Stimulated activated CD8-positive, alpha-beta memory T cell treated with anti-CD3 and anti-CD28 coated beads, Interleukin-2, amount 100 ng/mL, for 1 hour (primary cell): ENCODE measurements around the gene PCDHGB6.
"Not testable (repeated sequence)": the region's sequence is repeated elsewhere in the genome, so short reads cannot be mapped to it uniquely, and the experiment has no call there.

Experiments
- DNase-seq, 2 donors: peaks; one replicate each; pipeline ENCODE4 v3.0.0-alpha.2; 2020; ENCODE audit warnings: low read depth in 2 of 2

Gene PCDHGB6

DNA sequence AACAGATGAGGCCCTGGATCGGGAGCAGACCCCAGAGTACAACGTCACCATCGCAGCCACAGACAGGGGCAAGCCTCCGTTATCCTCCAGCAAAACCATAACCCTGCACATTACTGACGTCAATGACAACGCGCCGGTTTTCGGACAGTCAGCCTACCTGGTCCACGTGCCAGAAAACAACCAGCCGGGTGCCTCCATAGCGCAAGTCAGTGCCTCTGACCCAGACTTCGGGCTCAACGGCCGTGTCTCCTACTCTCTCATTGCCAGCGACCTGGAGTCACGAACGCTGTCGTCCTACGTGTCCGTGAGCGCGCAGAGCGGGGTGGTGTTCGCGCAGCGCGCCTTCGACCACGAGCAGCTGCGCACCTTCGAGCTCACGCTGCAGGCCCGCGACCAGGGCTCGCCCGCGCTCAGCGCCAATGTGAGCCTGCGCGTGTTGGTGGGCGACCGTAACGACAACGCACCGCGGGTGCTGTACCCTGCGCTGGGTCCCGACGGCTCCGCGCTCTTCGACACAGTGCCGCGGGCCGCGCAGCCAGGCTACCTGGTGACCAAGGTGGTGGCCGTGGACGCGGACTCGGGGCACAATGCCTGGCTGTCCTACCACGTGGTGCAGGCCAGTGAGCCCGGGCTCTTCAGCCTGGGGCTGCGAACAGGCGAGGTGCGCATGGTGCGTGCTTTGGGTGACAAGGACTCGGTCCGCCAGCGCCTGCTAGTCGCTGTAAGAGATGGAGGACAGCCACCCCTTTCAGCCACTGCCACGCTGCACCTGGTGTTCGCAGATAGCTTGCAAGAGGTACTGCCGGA lies 11.5 kb downstream of the PCDHGB6 start:
- DNase-seq, result no peak

DNA sequence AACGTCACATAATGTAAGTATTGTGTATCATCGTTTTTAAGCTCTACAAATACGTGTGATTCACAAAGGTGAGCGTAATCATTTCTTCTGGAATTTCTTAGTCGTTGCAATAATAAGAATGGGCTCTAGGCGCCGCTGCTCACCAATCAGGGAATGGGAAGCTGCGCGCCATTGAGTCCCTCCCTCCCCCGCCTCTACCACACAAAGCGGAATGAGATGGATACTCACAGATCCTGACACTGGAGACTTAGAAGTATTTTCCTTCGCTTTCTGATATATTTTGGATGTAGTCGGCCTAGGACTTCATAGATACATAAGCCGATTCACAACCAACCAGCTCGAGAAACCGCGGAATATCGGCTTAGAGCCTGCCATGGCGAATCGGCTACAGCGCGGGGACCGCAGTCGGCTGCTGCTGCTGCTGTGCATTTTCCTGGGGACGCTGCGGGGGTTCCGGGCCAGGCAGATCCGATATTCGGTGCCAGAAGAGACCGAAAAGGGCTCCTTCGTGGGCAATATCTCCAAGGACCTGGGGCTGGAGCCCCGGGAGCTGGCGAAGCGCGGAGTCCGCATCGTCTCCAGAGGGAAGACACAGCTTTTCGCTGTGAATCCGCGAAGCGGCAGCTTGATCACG lies 13.2 kb downstream of the PCDHGB6 start, which contains the start of gene PCDHGA11:
Gene PCDHGA11 (plus strand): TSS at position 197 of the 634 bp plus-strand sequence. CDS start 177 bp downstream, at position 374.
- no peak for DNase-seq

DNA sequence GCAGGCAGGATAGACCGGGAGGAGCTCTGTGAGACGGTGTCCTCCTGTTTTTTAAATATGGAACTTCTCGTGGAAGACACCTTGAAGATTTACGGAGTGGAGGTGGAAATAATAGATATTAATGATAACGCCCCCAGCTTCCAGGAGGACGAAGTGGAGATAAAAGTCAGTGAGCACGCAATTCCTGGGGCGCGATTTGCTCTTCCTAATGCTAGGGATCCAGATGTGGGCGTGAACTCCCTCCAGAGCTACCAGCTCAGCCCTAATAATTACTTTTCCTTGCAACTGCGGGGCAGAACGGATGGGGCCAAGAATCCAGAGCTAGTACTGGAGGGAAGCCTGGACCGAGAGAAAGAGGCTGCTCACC lies 13.7 kb downstream of the PCDHGB6 start:
- DNase-seq, result no peak

DNA sequence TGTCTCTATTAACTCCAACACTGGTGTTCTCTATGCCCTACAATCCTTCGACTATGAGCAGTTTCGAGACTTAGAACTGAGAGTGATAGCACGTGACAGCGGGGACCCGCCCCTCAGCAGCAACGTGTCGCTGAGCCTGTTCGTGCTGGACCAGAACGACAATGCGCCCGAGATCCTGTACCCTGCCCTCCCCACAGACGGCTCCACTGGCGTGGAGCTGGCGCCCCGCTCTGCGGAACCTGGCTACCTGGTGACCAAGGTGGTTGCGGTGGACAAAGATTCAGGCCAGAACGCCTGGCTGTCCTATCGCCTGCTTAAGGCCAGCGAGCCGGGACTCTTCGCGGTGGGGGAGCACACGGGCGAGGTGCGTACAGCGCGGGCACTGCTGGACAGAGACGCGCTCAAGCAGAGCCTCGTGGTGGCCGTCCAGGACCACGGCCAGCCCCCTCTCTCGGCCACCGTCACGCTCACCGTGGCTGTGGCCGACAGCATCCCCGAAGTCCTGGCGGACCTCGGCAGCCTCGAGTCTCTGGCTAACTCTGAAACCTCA lies 15.0 kb downstream of the PCDHGB6 start:
- no peak for DNase-seq

DNA sequence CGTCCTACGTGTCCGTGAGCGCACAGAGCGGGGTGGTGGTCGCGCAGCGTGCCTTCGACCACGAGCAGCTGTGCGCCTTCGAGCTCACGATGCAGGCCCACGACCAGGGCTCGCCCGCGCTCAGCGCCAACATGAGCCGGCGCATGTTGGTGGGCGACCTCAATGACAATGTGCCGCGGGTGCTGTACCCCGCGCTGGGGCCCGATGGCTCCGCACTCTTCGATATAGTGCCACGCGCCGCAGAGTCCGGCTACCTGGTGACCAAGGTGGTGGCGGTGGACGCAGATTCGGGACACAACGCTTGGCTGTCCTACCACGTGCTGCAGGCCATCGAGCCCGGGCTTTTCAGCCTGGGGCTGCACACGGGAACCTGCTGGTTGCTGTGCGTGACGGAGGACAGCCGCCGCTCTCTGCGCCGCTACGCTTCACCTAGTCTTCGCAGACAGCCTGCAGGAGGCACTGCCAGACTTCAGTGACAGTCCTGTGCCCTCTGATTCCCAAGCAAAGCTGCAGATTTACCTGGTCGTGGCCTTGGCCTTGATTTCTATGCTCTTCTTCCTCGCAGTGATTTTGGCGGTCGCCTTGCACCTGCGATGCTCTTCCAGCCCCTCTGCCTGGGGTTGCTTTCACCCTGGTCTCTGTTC lies 20.1 kb downstream of the PCDHGB6 start:
- no peak for DNase-seq

DNA sequence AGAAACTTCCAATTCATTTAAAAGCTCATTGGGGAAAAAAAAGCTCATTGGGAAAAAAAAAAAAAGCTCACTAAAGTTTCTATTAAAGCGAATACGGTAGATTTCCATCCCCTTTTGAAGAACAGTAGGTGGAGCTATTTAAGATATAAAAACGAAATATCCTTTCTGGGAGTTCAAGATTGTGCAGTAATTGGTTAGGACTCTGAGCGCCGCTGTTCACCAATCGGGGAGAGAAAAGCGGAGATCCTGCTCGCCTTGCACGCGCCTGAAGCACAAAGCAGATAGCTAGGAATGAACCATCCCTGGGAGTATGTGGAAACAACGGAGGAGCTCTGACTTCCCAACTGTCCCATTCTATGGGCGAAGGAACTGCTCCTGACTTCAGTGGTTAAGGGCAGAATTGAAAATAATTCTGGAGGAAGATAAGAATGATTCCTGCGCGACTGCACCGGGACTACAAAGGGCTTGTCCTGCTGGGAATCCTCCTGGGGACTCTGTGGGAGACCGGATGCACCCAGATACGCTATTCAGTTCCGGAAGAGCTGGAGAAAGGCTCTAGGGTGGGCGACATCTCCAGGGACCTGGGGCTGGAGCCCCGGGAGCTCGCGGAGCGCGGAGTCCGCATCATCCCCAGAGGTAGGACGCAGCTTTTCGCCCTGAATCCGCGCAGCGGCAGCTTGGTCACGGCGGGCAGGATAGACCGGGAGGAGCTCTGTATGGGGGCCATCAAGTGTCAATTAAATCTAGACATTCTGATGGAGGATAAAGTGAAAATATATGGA lies 22.7 kb downstream of the PCDHGB6 start, which contains the start of gene PCDHGA12:
Gene PCDHGA12 (plus strand): TSS at position 176 of the 782 bp plus-strand sequence. CDS start 253 bp downstream, at position 429.
- DNase-seq, result no peak

DNA sequence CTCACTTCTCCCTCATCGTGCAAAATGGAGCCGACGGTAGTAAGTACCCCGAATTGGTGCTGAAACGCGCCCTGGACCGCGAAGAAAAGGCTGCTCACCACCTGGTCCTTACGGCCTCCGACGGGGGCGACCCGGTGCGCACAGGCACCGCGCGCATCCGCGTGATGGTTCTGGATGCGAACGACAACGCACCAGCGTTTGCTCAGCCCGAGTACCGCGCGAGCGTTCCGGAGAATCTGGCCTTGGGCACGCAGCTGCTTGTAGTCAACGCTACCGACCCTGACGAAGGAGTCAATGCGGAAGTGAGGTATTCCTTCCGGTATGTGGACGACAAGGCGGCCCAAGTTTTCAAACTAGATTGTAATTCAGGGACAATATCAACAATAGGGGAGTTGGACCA lies 23.5 kb downstream of the PCDHGB6 start:
- DNase-seq, result no peak

DNA sequence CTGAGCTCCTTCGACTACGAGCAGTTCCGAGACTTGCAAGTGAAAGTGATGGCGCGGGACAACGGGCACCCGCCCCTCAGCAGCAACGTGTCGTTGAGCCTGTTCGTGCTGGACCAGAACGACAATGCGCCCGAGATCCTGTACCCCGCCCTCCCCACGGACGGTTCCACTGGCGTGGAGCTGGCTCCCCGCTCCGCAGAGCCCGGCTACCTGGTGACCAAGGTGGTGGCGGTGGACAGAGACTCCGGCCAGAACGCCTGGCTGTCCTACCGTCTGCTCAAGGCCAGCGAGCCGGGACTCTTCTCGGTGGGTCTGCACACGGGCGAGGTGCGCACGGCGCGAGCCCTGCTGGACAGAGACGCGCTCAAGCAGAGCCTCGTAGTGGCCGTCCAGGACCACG lies 24.5 kb downstream of the PCDHGB6 start:
- not testable (repeated sequence) for DNase-seq

DNA sequence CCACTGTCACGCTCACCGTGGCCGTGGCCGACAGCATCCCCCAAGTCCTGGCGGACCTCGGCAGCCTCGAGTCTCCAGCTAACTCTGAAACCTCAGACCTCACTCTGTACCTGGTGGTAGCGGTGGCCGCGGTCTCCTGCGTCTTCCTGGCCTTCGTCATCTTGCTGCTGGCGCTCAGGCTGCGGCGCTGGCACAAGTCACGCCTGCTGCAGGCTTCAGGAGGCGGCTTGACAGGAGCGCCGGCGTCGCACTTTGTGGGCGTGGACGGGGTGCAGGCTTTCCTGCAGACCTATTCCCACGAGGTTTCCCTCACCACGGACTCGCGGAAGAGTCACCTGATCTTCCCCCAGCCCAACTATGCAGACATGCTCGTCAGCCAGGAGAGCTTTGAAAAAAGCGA lies 24.9 kb downstream of the PCDHGB6 start:
- DNase-seq, result not testable (repeated sequence)

DNA sequence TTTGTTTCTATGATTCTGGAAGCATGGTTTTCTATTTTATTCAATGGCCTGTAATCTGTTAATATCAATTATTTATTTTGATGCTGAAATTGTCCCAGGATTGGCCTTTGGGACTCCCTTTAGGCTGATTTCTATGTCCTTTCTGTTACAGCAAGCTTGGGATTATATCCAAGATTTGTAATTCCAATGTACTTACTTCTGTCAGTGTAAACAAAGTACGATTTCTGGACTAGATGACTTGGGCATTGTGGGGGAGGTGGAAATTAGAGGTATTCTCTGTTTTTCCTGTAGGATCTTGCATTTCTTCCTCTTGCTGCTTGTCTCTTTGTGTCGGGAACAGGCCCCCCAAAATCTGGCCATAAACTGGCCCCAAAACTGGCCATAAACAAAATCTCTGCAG lies 26.2 kb downstream of the PCDHGB6 start:
- no peak for DNase-seq

DNA sequence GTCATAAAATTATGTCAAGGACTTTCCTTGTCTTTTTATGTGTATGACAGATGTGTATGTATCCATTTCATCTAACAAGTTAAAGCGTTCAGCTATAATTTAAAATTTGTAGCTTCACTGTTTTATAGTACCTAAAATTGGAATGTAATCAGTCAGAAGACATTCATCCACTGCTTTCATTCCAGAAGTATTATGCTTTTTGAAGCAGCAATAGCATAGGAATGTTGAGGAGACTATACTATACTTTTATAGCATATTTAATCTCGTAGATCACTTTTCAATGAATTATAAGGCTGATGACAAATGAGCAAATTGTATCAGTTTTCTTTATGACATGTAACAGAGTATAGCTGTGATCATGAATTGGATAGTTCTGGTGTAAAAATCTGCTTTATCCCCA lies 29.4 kb downstream of the PCDHGB6 start:
- no peak for DNase-seq

DNA sequence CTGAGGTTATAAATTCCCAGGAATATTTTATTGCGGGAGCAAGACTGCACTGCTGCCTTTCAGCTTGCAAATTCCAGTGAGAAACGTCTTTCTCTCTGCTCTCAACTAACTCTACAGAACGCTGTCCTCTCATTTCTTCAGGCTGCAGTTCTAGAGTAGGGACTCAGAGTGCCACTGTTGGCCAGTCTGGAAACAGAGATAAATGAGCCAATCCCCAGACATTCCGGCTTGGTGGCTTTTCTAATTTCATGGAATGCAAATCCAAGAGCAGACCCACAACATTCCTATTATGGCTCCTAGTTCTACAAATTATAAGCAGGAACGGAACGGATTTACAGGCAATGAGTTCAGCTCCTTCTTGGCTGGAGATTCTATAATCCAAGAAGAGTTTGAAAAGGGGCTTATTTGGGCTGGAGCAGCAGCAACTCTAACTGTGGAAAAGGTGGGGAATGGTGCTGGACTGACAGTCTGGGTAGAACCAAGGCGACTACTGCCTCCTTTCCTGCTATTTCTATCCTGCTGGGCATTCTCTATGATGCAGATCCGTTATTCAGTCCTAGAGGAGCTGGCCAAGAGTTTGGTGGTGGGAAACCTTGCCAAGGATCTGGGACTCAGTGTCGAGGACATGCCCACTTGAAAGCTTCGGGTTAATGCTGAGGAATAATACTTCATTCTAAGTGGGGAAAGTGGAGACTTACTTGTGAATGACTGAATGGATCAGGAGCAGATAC lies 31.8 kb downstream of the PCDHGB6 start:
- DNase-seq, result no peak

DNA sequence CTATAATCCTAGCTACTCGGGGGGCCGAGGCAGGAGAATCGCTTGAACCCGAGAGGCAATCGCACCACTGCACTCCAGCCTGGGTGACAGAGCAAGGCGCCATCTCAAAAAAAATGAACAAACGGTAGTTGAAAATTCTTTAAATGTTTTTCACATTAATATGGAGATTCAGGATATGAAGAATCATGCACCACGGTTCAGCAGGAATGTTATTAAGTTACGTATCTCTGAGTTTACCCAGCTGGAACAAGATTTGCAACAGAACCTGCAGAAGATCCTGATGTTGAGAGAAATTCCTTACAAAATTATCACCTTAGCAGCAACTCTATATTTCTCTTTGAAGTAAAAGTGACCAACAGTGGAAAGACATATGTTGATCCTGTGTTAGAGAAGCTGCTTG lies 32.5 kb downstream of the PCDHGB6 start:
- DNase-seq, result no peak

DNA sequence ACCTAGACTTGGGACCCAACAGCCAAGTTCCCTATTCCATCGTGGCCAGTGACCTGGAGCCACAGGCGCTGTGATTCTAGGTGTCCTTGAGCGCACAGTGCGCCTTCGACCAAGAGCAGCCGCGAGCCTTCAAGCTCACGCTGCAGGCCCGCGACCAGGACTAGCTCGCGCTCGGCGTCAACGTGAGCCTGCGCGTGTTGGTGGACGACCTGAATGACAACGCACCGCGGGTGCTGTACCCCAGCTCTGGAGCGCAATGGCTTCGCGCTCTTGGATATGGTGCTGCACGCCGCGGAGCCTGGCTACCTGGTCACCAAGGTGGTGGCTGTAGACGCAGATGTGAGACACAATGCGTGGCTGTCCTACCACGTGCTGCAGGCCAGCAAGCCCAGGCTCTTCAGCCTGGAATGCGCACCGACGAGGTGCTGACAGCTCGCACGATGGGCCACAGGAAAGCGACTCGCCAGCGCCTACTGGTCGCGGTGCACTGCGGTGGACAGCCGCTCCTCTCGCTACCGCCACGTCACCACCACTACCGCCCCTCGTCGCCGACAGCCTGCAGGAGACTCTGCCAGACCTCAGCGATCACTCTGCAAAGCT lies 33.9 kb downstream of the PCDHGB6 start:
- no peak for DNase-seq
